WTC11 (cell line): ENCODE results near the gene POLR3GL.

Source experiments
- CTCF ChIP-seq: fragments of 200-600 bp; IDR thresholded peaks from 2 replicates; pipeline ENCODE4 v1.8.0; 2022; ENCODE audit warnings: antibody characterized with exemption
- FOXJ3 ChIP-seq: sonication (generic); formaldehyde crosslinking; IDR thresholded peaks from 2 replicates; pipeline ENCODE4 v1.9.0; 2021; ENCODE audit warnings: missing genetic modification reagents, mild to moderate bottlenecking, borderline replicate concordance
- MAX ChIP-seq: sonication (generic); formaldehyde crosslinking; IDR thresholded peaks from 2 replicates; pipeline ENCODE4 v1.8.0; 2022; ENCODE audit warnings: mild to moderate bottlenecking, missing genetic modification reagents
- PREB ChIP-seq: sonication (generic); formaldehyde crosslinking; IDR thresholded peaks from 2 replicates; pipeline ENCODE4 v1.8.1; 2022; ENCODE audit warnings: mild to moderate bottlenecking, missing genetic modification reagents, moderate library complexity, borderline replicate concordance

GRCh38 chr1:145946477-145946986 is 18.0 kb upstream of the POLR3GL start:
- no peak for TF ChIP-seq FOXJ3 (CRISPR knock-in tag)
- TF ChIP-seq CTCF: no peak
- no peak for TF ChIP-seq MAX (CRISPR knock-in tag)
- TF ChIP-seq PREB (CRISPR knock-in tag): no peak
